Astrocyte (in vitro differentiated cells and primary cell): ENCODE measurements around the gene HLA-F. TPM values are rescaled to one million over a fixed set of nuclear protein-coding genes. Genes with fewer than 3 reads are reported as not detected.

Experiments used
- DNase-seq: peaks from one replicate; pipeline ENCODE4 v3.0.0-alpha.2; 2010; ENCODE audit warnings: low read depth
- FAIRE-seq: peaks from 2 replicates; lab custom pipeline; 2011; peaks lifted over from hg19 to GRCh38; lab: Jason Lieb, UNC
- H2AFZ ChIP-seq: 2 replicates; pipeline ENCODE4 v1.6.0; 2012; ENCODE audit warnings: low read depth, low read length, inconsistent platforms
- H3K27ac ChIP-seq: 2 replicates; pipeline ENCODE4 v1.5.1; 2011; ENCODE audit warnings: low read depth, low read length, inconsistent platforms
- H3K27me3 ChIP-seq: 2 replicates; pipeline ENCODE4 v1.6.0; 2011; ENCODE audit warnings: low read length, inconsistent platforms; ENCODE audit not compliant: insufficient read depth
- H3K36me3 ChIP-seq: 2 replicates; pipeline ENCODE4 v1.5.1; 2011; ENCODE audit warnings: low read length, inconsistent platforms; ENCODE audit not compliant: insufficient read depth
- H3K4me1 ChIP-seq: 2 replicates; pipeline ENCODE4 v1.5.1; 2011; ENCODE audit warnings: low read length, inconsistent platforms; ENCODE audit not compliant: insufficient read depth
- H3K4me2 ChIP-seq: 2 replicates; pipeline ENCODE4 v1.6.0; 2012; ENCODE audit warnings: low read length, inconsistent platforms
- H3K4me3 ChIP-seq: 2 replicates; pipeline ENCODE4 v1.5.1; 2011; ENCODE audit warnings: low read depth, mild to moderate bottlenecking, low read length, inconsistent platforms; ENCODE audit not compliant: insufficient read depth
- H3K79me2 ChIP-seq: 2 replicates; pipeline ENCODE4 v1.6.0; 2012; ENCODE audit warnings: mild to moderate bottlenecking, low read length, inconsistent platforms; ENCODE audit not compliant: insufficient read depth
- H3K9ac ChIP-seq: 2 replicates; pipeline ENCODE4 v1.6.0; 2012; ENCODE audit warnings: mild to moderate bottlenecking, low read length, inconsistent platforms
- H3K9me3 ChIP-seq: 2 replicates; pipeline ENCODE4 v1.5.1; 2012; ENCODE audit warnings: low read depth, mild to moderate bottlenecking, low read length, inconsistent platforms; ENCODE audit not compliant: insufficient read depth
- H4K20me1 ChIP-seq: 2 replicates; pipeline ENCODE4 v1.6.0; 2012; ENCODE audit warnings: low read length, inconsistent platforms; ENCODE audit not compliant: insufficient read depth
- H3K27ac Mint-ChIP-seq: one replicate; pipeline ENCODE4 v1.8.0; 2021; ENCODE audit warnings: mild to moderate bottlenecking, mixed read lengths; ENCODE audit not compliant: unreplicated experiment
- H3K27me3 Mint-ChIP-seq: one replicate; pipeline ENCODE4 v1.8.0; 2021; ENCODE audit warnings: low read depth, mixed read lengths; ENCODE audit not compliant: unreplicated experiment
- H3K36me3 Mint-ChIP-seq: one replicate; pipeline ENCODE4 v1.8.0; 2021; ENCODE audit warnings: low read depth, mixed read lengths; ENCODE audit not compliant: unreplicated experiment
- H3K4me1 Mint-ChIP-seq: one replicate; pipeline ENCODE4 v1.8.0; 2021; ENCODE audit warnings: low read depth, mixed read lengths; ENCODE audit not compliant: unreplicated experiment
- H3K4me3 Mint-ChIP-seq: one replicate; pipeline ENCODE4 v1.8.0; 2021; ENCODE audit warnings: mild to moderate bottlenecking, moderate library complexity, mixed read lengths; ENCODE audit not compliant: unreplicated experiment
- H3K9me3 Mint-ChIP-seq: one replicate; pipeline ENCODE4 v1.8.0; 2021; ENCODE audit warnings: mild to moderate bottlenecking, mixed read lengths; ENCODE audit not compliant: unreplicated experiment
- CTCF ChIP-seq: IDR thresholded peaks from 2 replicates; pipeline ENCODE4 v1.5.1; 2011; ENCODE audit warnings: low read depth, mild to moderate bottlenecking, inconsistent platforms, low read length, moderate library complexity; ENCODE audit not compliant: insufficient read depth
- EZH2 ChIP-seq: IDR thresholded peaks from 2 replicates; pipeline ENCODE4 v1.6.1; 2012; ENCODE audit warnings: mild to moderate bottlenecking, low read length, inconsistent platforms; ENCODE audit not compliant: insufficient read depth
- total RNA-seq: library from RNA; stranded (reverse); gene quantifications from 2 replicates; pipeline ENCODE4 v1.2.1, GENCODE V29; 2021

Gene HLA-F
- total RNA-seq, 1 donor from 2014 or later = 7.4 TPM

- Histone ChIP-seq H3K4me3 (no peak overlapping the region), H3K9ac (no peak overlapping the region), H3K27me3 (peaks cover 2% of the 10 kb centered on the region), H3K9me3 (no peaks in the 10 kb centered on the region), H3K36me3 (no peaks in the 10 kb centered on the region), H3K27ac (no peak overlapping the region), H2AFZ (no peak overlapping the region), H3K4me2 (no peak overlapping the region), H3K79me2 (no peaks in the 10 kb centered on the region), H3K4me1 (no peaks in the 10 kb centered on the region), H4K20me1 (no peaks in the 10 kb centered on the region)
- no peaks in the 10 kb centered on the region for H3K9me3 Mint-ChIP-seq
- no peak for FAIRE-seq
- no peak overlapping the region for H3K27ac Mint-ChIP-seq
- H3K36me3 Mint-ChIP-seq = peaks cover 2% of the 10 kb centered on the region
- H3K4me1 Mint-ChIP-seq = no peaks in the 10 kb centered on the region
- H3K27me3 Mint-ChIP-seq = peaks cover 40% of the 10 kb centered on the region
- DNase-seq = no peak
- TF ChIP-seq CTCF (no peak), EZH2 (no peak)
- H3K4me3 Mint-ChIP-seq = no peak overlapping the region
Observed at GRCh38 chr6:29739882-29740261, 16.6 kb downstream of the HLA-F start.

- peaks cover 3% of the 10 kb centered on the region for H3K36me3 Mint-ChIP-seq
- H3K27ac Mint-ChIP-seq = no peak overlapping the region
- no peak overlapping the region for H3K4me3 Mint-ChIP-seq
- no peak for DNase-seq
- no peaks in the 10 kb centered on the region for H3K9me3 Mint-ChIP-seq
- no peak overlapping the region for H3K4me2 ChIP-seq
- no peak overlapping the region for H3K27ac ChIP-seq
- peaks cover 55% of the 10 kb centered on the region for H3K27me3 Mint-ChIP-seq
- H3K4me1 Mint-ChIP-seq = no peaks in the 10 kb centered on the region
- H3K79me2 ChIP-seq = no peaks in the 10 kb centered on the region
- no peak overlapping the region for H2AFZ ChIP-seq
- TF ChIP-seq EZH2 (no peak), CTCF (no peak)
- no peaks in the 10 kb centered on the region for H3K9me3 ChIP-seq
- H3K4me3 ChIP-seq = no peak overlapping the region
- no peaks in the 10 kb centered on the region for H4K20me1 ChIP-seq
- no peak overlapping the region for H3K9ac ChIP-seq
- no peaks in the 10 kb centered on the region for H3K36me3 ChIP-seq
- peaks cover 2% of the 10 kb centered on the region for H3K27me3 ChIP-seq
- no peaks in the 10 kb centered on the region for H3K4me1 ChIP-seq
- no peak for FAIRE-seq
Observed at GRCh38 chr6:29741592-29741991, 18.4 kb downstream of the HLA-F start.

- H3K9me3 Mint-ChIP-seq = no peaks in the 10 kb centered on the region
- H3K4me1 Mint-ChIP-seq = no peaks in the 10 kb centered on the region
- no peak overlapping the region for H3K27ac Mint-ChIP-seq
- Histone ChIP-seq H3K4me1 (no peaks in the 10 kb centered on the region), H3K9me3 (no peaks in the 10 kb centered on the region), H3K36me3 (no peaks in the 10 kb centered on the region), H3K9ac (no peak overlapping the region), H4K20me1 (no peaks in the 10 kb centered on the region), H2AFZ (no peak overlapping the region), H3K27me3 (peaks cover 2% of the 10 kb centered on the region), H3K4me3 (no peak overlapping the region), H3K79me2 (no peaks in the 10 kb centered on the region), H3K4me2 (no peak overlapping the region), H3K27ac (no peak overlapping the region)
- DNase-seq (no peak), FAIRE-seq (no peak)
- H3K4me3 Mint-ChIP-seq = no peak overlapping the region
- H3K27me3 Mint-ChIP-seq = peaks cover 58% of the 10 kb centered on the region
- peaks cover 3% of the 10 kb centered on the region for H3K36me3 Mint-ChIP-seq
- TF ChIP-seq CTCF = no peak
- no peak for TF ChIP-seq EZH2
Observed at GRCh38 chr6:29742127-29742526, 18.9 kb downstream of the HLA-F start.
